MM.1S (cell line): Measurements from ENCODE around the gene CTNNA3.

Source experiments
- DNase-seq: peaks from one replicate; pipeline ENCODE4 v3.0.0-alpha.2; 2015
- H2AFZ ChIP-seq: fragments of 300-600 bp; sonication (generic); 2 replicates; pipeline ENCODE4 v1.6.0; 2016; ENCODE audit warnings: antibody characterized with exemption, low read length
- H3F3A ChIP-seq: fragments of 300-600 bp; sonication (generic); 2 replicates; pipeline ENCODE4 v1.6.1; 2016; ENCODE audit warnings: mild to moderate bottlenecking, antibody characterized with exemption, low read length, moderate library complexity, mixed read lengths; ENCODE audit not compliant: insufficient read depth
- H3K27ac ChIP-seq: fragments of 300-600 bp; sonication (generic); 2 replicates; pipeline ENCODE4 v1.5.1; 2016; ENCODE audit warnings: mild to moderate bottlenecking, low read length
- H3K27me3 ChIP-seq: fragments of 300-600 bp; sonication (generic); replicated peaks from 2 replicates; pipeline ENCODE4 v1.6.0; 2016; ENCODE audit warnings: low read length; ENCODE audit not compliant: insufficient read depth
- H3K36me3 ChIP-seq: fragments of 300-600 bp; sonication (generic); replicated peaks from 2 replicates; pipeline ENCODE4 v1.6.1; 2016; ENCODE audit warnings: mild to moderate bottlenecking, low read length, mixed read lengths; ENCODE audit not compliant: insufficient read depth
- H3K4me1 ChIP-seq: fragments of 300-600 bp; sonication (generic); 2 replicates; pipeline ENCODE4 v1.6.1; 2016; ENCODE audit warnings: low read length, mixed read lengths
- H3K4me2 ChIP-seq: fragments of 300-600 bp; sonication (generic); 2 replicates; pipeline ENCODE4 v1.6.0; 2016; ENCODE audit warnings: low read depth, low read length
- H3K4me3 ChIP-seq: fragments of 300-600 bp; sonication (generic); 2 replicates; pipeline ENCODE4 v1.5.1; 2016; ENCODE audit warnings: low read length, mixed read lengths
- H3K79me2 ChIP-seq: fragments of 300-600 bp; sonication (generic); 2 replicates; pipeline ENCODE4 v1.6.1; 2016; ENCODE audit warnings: mixed run types, low read length, mixed read lengths
- H3K9ac ChIP-seq: fragments of 300-600 bp; sonication (generic); 2 replicates; pipeline ENCODE4 v1.6.1; 2016; ENCODE audit warnings: low read length, mixed read lengths
- H3K9me2 ChIP-seq: fragments of 300-600 bp; sonication (generic); replicated peaks from 2 replicates; pipeline ENCODE4 v1.6.1; 2016; ENCODE audit warnings: mild to moderate bottlenecking, low read length, mixed read lengths; ENCODE audit not compliant: insufficient read depth
- H3K9me3 ChIP-seq: fragments of 300-600 bp; sonication (generic); replicated peaks from 2 replicates; pipeline ENCODE4 v1.6.1; 2016; ENCODE audit warnings: mild to moderate bottlenecking, low read length, mixed read lengths; ENCODE audit not compliant: insufficient read depth
- H4K20me1 ChIP-seq: fragments of 300-600 bp; sonication (generic); 2 replicates; pipeline ENCODE4 v1.6.1; 2016; ENCODE audit warnings: mild to moderate bottlenecking, low read length, moderate library complexity, mixed read lengths; ENCODE audit not compliant: insufficient read depth
- CTCF ChIP-seq: fragments of 300-600 bp; sonication (generic); IDR thresholded peaks from 2 replicates; pipeline ENCODE4 v1.5.1; 2016; ENCODE audit warnings: antibody characterized with exemption, low read length, mixed read lengths
- EZH2 ChIP-seq: fragments of 300-600 bp; sonication (generic); optimal IDR thresholded peaks from 2 replicates; pipeline ENCODE3; 2017; ENCODE audit warnings: low read depth, mild to moderate bottlenecking, antibody characterized with exemption, low read length, mixed read lengths
- EZH2phosphoT487 ChIP-seq: fragments of 300-600 bp; sonication (generic); IDR thresholded peaks from 2 replicates; pipeline ENCODE4 v1.6.1; 2018; ENCODE audit warnings: antibody characterized with exemption, low read length

Gene CTNNA3

GRCh38 chr10:67076144-67076543 lies 619.9 kb downstream of the CTNNA3 start:
- Histone ChIP-seq H3K4me1 (no peaks in the 10 kb centered on the region), H3K27me3 (no peaks in the 10 kb centered on the region), H3K9ac (no peak overlapping the region), H4K20me1 (no peaks in the 10 kb centered on the region), H3K4me2 (no peak overlapping the region), H3K9me2 (no peaks in the 10 kb centered on the region), H3K9me3 (no peaks in the 10 kb centered on the region), H3K27ac (no peak overlapping the region), H3K4me3 (no peak overlapping the region), H3K36me3 (no peaks in the 10 kb centered on the region), H2AFZ (no peak overlapping the region), H3F3A (no peaks in the 10 kb centered on the region), H3K79me2 (no peaks in the 10 kb centered on the region)
- TF ChIP-seq EZH2phosphoT487 (no peak), CTCF (no peak), EZH2 (no peak)
- DNase-seq = no peak

GRCh38 chr10:67075491-67075971 lies 620.5 kb downstream of the CTNNA3 start:
- DNase-seq = no peak
- H3K9ac ChIP-seq = no peak overlapping the region
- TF ChIP-seq EZH2 = no peak
- H4K20me1 ChIP-seq = no peaks in the 10 kb centered on the region
- no peak overlapping the region for H2AFZ ChIP-seq
- no peaks in the 10 kb centered on the region for H3K9me3 ChIP-seq
- no peak overlapping the region for H3K27ac ChIP-seq
- no peaks in the 10 kb centered on the region for H3K36me3 ChIP-seq
- H3K4me2 ChIP-seq = no peak overlapping the region
- H3K27me3 ChIP-seq = no peaks in the 10 kb centered on the region
- H3F3A ChIP-seq = no peaks in the 10 kb centered on the region
- no peaks in the 10 kb centered on the region for H3K4me1 ChIP-seq
- no peak overlapping the region for H3K4me3 ChIP-seq
- H3K9me2 ChIP-seq = no peaks in the 10 kb centered on the region
- H3K79me2 ChIP-seq = no peaks in the 10 kb centered on the region

- no peaks in the 10 kb centered on the region for H3K27me3 ChIP-seq
- no peaks in the 10 kb centered on the region for H3K9me3 ChIP-seq
- H4K20me1 ChIP-seq = no peaks in the 10 kb centered on the region
- no peak overlapping the region for H3K27ac ChIP-seq
- H3K4me1 ChIP-seq = no peaks in the 10 kb centered on the region
- no peak overlapping the region for H3K9ac ChIP-seq
- H3F3A ChIP-seq = no peaks in the 10 kb centered on the region
- TF ChIP-seq CTCF = no peak
- TF ChIP-seq EZH2 = no peak
- TF ChIP-seq EZH2phosphoT487 = no peak
- no peak for DNase-seq
- no peak overlapping the region for H2AFZ ChIP-seq
- H3K36me3 ChIP-seq = no peaks in the 10 kb centered on the region
- H3K4me2 ChIP-seq = no peak overlapping the region
- H3K9me2 ChIP-seq = no peaks in the 10 kb centered on the region
- no peaks in the 10 kb centered on the region for H3K79me2 ChIP-seq
- no peak overlapping the region for H3K4me3 ChIP-seq
Measured at GRCh38 chr10:67072654-67073053, 623.3 kb downstream of the CTNNA3 start.

GRCh38 chr10:67050415-67050814 lies 645.6 kb downstream of the CTNNA3 start:
- H3K9me2 ChIP-seq = no peaks in the 10 kb centered on the region
- H4K20me1 ChIP-seq = no peaks in the 10 kb centered on the region
- no peaks in the 10 kb centered on the region for H3K36me3 ChIP-seq
- H3K9me3 ChIP-seq = no peaks in the 10 kb centered on the region
- no peak overlapping the region for H2AFZ ChIP-seq
- no peak overlapping the region for H3K4me2 ChIP-seq
- no peak for DNase-seq
- H3K27me3 ChIP-seq = no peaks in the 10 kb centered on the region
- no peak for TF ChIP-seq CTCF
- TF ChIP-seq EZH2 = no peak
- TF ChIP-seq EZH2phosphoT487 = no peak
- H3K4me3 ChIP-seq = no peak overlapping the region
- no peak overlapping the region for H3K9ac ChIP-seq
- no peak overlapping the region for H3K27ac ChIP-seq
- H3K79me2 ChIP-seq = no peaks in the 10 kb centered on the region
- H3F3A ChIP-seq = no peaks in the 10 kb centered on the region
- no peaks in the 10 kb centered on the region for H3K4me1 ChIP-seq
